GM18505 (cell line): ENCODE data around the gene LIM2.

Experiments used
- ATAC-seq: cut with Tn5 transposase; IDR thresholded peaks from one replicate; pipeline ENCODE4 v1.9.1; 2021; ENCODE audit not compliant: unreplicated experiment
- POLR2A ChIP-seq: IDR thresholded peaks from 4 replicates; pipeline ENCODE4 v1.6.1; 2011; ENCODE audit warnings: borderline replicate concordance; ENCODE audit not compliant: insufficient read depth, insufficient read length; ENCODE audit errors: extremely low read depth

The LIM2 gene

DNA sequence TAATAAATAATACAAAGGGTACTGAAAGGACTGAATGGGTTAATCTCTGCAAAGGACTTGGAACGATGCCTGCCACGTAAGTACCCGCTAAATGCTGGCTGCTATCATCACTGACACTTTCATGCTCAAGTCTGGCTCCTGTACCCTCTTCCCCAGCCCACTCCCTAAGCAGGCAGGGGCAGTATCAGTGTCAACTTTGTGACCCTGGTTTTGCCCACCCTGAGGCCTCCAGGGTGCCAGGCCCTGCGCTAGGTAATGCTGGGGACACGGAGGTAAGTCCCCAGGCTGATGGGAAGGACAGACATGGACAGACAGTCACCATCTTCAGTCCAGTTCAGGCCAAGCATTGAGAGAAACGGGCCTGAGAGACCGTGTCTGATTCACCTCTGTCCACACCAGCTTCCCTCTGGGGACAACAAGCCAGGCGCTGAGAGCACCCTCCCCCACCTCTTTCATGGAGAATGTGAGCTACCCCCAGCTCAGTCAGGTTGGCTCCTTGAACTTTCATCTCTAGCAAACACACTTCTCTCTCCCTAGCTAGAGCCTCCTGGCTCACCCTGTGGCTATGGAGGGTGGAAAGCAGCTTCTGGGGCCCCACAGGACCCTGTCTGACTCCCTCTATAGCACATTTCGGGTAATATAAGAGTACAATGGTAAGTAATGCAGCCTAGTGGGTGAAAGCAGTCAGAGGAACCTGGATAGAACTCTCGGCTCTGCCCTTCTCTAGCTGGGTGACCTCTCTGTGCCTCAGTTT, 22.4 kb downstream of the LIM2 start:
- no peak for ATAC-seq
- TF ChIP-seq POLR2A, result no peak

DNA sequence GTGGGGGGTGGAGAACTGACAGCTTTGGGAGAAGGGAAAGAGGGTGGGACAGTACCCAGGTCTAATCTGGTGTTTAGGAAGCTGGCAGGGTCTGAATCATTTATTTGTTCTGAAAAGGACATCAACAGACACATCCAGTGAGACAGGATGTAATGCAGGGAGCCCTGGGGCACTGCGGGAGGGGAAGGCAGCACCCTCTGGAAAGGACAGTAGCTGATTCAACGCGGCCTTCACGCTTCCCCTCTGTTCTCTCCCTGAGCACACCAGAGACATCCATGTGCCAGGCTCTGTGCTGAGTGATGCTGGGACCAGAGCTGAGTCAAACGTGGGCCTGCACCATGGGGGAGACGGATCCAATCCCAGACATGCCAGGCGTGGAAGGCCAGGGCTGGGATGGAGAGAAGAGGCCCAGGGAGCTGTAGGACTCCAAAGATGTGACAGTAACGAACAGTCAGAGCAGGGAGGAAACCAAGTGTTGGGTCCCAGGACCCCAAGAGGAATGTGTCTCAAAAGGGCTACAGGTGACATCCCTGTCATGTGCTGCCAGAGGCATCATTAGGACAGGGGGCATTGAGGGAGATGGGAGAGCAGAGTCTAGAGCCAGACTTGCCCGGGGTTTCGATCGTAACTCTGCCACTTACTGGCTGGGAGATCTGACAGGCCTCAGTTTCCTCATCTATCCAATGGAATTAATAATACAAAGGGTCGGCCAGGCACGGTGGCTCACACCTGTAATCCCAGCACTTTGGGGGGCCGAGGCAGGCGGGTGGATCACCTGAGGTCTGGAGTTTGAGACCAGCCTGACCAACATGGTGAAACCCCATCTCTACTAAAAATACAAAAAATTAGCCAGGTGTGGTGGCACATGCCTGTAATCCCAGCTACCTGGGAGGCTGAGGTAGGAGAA, 23.3 kb downstream of the LIM2 start:
- ATAC-seq, result no peak

DNA sequence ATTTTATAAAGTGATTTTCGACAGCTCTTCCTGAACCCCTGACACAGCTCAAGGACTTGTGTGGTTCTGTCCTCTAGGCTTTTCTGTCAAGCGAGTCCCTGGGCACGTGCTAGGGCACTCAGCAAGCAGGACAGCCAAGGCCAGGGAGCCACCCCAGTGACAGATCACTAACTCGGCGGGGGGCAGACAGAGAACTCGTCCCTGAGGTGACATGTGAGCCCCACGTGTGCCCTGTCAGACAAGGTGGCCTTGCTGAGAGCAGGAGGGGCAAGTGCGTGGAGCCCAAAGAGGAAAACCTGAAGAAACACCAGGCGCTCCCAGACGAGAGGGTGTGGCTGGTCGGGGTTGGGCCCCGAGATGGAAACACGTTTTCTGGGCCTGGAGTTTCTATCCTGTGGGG, 26.5 kb downstream of the LIM2 start:
- no peak for TF ChIP-seq POLR2A
- no peak for ATAC-seq

More for the DNA sequence above, 23.3 kb downstream of the LIM2 start:
- TF ChIP-seq POLR2A, result no peak

DNA sequence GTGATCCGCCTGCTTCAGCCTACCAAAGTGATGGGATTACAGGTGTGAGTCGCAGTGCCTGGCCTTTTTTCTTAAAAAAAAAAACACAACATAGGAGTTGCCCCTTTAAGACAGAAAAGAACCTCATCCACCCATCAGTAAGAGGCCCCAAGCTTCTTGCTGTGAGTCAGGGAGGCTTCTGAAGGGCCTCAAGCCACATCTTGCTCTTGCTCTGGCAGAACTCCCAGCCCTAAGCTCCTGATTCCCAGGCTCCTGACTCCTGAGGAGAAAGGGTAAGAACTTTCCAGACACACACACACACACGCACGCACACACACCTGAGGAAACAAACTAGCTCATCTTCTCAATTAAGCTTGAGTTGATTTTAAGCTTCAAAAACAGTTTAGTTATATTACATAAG, 28.5 kb downstream of the LIM2 start:
- no peak for ATAC-seq
- no peak for TF ChIP-seq POLR2A

DNA sequence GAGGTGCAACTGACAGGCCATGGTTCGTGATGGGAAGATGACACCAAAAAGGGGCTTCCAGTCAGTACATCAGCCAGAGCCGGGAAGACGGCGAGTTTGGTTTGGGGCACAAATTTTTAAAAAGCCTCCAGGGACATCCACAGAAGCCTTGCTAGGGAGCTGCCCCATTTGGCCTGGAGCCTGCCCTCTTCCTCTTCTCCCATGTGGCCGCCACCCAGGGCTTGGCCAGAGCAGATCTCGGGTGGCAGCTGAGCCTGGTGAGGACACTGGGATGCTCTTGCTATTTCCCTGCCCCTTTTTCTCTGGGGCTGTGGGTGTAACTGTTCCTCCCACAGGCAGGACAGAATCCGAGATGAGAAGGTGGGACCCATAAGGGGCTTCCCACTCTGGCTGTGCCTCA, 29.8 kb downstream of the LIM2 start:
- no peak for ATAC-seq
- TF ChIP-seq POLR2A, result no peak

DNA sequence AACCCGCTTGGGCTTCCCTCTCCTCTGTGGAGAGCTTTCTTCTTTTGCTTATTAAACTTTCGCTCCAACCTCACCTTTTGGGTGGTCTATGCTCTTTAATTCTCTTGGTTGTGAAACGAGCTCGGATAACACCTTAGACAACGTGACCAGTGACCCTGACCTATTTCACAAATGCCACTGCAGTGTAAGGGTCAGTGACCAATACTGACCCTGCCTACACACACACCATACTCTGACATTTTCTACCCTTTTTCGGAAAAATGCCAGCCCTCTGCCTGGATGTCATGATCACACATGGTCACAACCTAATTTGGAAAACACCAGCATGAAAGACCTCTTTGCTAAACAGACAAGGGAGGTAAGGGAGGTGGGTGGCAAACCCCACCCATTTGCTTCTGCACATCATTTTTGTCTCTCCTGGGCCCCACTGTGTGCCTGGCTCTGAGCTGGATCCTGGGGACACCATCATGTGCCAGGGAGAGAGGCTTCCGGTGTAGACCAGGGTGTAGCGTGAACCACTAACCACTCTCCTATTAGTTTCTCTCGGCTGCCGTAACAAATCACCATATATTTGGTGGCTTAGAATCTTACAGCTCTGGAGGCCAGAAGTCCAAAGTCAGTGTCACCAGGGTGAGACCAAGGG, 31.5 kb downstream of the LIM2 start:
- TF ChIP-seq POLR2A, result no peak

DNA sequence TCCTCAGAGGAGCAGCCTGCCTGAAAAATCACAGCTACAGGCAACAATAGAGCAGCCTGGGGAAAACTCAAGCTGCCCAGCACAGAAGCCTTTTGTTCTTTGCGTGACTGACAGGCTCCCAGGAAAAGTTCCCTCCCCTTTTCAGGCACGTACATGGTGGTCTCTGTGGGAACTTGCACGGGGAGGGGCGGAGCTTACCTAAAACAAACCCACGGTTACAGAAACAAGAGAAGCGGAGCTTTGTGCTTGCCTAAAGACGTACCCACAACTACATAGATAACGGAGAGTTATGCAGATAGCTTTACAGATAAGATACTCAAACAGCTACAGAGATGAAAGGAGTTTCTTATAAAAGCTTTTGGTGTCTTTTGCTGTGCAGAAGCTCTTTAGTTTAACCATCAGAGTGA, 33.0 kb downstream of the LIM2 start:
- no peak for TF ChIP-seq POLR2A

More for the DNA sequence above, 31.5 kb downstream of the LIM2 start:
- no peak for ATAC-seq

DNA sequence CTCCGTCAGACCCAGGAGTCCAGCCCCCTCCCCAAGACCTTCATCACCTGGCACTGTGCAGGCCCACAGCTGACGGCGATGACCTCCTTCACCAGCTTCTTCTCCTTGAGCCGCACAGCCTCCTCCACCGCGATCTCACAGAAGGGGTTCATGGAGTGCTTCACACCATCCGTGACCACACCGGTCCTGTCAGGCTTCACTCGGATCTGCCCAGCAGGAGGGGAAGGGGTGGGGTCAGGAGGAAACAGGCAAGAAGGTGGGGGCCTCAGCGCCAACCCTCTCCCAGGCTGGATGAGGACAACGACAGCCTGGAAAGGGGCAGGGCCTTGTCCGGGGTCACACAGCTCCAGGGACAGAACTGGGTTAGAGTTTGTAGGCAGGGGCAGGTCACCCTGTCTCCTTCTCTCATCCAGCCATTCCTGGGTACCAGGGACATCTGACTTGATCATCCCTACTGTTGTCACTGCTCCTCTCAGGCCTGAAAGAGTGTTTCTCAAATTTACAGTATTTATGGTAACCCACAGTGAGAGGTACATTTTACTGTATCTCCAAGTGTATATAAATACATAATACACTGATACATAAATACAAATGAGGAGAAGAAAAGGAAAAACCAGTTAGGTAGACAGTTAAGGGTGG, 33.6 kb downstream of the LIM2 start:
- no peak for TF ChIP-seq POLR2A
- no peak for ATAC-seq

More for the DNA sequence above, 33.0 kb downstream of the LIM2 start:
- ATAC-seq, result no peak

DNA sequence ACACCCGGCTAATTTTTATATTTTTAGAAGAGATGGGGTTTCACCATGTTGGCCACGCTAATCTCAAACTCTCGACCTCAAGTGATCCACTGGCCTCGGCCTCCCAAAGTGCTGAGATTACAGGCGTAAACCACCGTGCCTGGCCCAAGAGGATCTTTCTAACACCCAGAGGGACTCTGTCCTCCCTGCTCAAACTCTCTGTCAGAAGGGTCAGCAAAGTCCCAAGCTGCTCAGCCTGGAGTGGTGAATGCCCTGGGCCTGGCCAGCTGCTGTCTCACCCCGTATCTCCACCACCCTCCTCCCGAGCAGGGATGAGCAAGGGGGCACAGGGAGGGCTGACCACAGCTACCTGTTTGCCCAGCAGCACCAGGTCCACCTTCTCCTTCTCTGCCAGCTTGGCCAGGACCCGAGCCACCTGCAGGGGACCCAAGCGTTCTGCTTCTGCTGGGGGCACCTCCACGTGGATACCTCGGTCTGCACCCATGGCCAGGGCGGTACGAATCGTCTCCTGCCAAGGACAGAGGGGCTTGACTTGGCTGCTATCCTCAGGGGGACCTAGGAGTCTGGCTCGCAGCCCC, 34.9 kb downstream of the LIM2 start:
- TF ChIP-seq POLR2A, result no peak
- ATAC-seq, result no peak

DNA sequence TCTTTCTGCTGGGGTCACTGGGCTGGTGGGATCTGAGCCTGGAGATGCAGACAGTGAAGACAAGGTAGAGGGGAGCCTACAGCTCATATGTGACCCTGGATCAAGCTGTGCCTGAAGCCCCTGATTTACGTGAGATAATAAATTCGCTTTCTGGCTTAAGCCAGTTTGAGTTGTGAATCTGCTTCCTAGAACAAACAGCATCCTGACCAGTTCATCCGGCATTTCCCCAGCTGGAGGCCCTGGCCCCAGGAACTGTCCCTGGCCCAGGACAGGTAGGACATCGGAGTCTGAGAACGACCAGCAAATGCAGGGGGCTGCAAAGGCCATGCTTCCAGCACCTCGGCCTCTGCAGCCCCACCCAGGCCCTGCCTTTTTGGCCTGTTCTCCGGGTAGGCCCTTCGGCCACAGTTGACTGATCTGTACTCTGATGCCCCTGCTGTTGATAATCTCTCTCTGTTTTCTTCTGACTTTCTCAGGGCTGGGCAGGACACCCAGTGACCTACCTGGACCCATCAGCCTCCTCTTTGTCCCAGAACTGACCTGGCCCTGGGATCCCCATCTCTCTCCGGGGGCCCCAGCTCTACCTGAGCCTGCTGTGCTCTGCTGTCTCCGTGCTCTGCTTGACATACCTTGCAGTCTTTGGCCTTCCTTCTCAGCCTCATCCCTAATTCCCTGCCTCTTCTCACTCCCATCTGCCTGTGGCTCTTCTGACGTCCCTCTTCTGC, 36.3 kb downstream of the LIM2 start:
- TF ChIP-seq POLR2A, result no peak
- no peak for ATAC-seq

DNA sequence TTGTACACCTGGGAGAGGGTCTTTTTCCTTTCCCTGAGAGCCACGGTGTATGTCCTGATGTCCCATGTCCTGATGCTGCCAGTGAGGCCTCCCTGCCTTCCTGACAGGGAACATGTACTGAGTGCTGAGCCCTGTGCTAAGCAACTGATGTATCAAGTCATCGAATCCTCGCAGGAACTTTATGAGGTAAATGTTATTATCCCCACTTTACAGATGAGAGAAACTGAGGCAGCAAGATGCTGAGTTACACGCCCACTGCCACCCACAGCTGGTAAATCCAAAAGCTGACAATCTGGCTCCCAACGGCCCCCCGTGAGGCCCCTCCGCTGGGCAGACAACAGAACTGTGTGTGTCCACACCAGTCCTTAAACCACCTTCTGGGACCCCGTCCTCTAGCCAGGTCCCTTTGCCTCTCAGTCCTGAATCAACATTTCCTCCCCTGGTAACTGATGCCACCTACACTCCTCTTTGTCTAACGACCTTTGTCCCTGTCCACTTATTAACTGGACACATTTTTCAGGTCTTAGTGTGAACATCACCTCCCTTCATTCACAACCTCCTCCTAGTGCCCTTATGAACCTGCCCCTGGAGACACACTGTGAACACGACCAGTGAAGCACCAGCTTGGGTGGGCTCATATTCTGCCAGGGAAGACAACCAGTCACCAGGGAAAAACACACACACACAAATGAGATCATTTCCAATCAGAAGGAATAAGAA, 40.4 kb downstream of the LIM2 start:
- no peak for TF ChIP-seq POLR2A
- no peak for ATAC-seq
